HuH-7.5 (cell line): Measurements from ENCODE around the gene ANKRD9.

Source experiments
- DNase-seq: peaks from one replicate; pipeline ENCODE4 v3.0.0; 2011; ENCODE audit warnings: low spot score

Gene ANKRD9

DNA sequence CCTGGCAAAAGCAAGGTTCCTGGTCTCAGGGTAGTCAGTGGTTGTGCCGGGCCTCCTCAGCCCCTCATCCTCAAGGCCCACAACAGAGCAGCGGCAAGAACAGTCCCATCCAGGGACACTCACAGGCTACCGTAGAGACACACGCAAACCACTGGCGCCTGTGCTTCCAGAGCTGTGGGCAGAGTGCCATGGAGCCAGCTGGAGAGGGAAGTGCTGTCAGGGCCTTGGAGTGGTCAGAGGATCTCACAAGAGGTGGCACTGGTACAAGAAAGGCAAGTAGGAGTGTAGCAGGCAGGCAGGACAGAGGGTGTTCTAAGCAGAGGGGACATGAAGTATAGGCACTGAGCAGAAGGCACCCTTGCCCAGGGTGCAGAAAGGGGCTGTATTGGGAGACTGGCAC lies 34.6 kb downstream of the ANKRD9 start:
- DNase-seq, result no peak

DNA sequence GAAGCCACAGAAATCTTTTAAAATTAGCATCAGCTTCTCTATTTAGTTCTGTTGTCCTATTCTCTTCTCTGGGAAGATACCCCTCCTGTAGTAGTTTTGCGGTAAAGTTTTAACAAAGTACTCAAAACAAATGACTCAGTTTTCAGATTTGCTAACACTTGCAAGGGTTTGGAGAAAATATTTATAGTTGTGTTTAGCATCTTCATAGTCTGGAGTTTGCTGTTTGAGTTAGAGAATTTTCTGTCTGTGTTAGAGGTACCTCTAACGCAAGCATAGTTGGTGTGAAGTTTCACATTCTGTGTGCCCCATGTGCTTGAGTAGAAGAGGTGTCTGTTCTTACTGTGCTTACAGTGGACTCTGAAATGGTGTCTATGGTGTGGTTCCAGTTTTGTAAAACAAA lies 36.0 kb downstream of the ANKRD9 start:
- DNase-seq, result no peak

DNA sequence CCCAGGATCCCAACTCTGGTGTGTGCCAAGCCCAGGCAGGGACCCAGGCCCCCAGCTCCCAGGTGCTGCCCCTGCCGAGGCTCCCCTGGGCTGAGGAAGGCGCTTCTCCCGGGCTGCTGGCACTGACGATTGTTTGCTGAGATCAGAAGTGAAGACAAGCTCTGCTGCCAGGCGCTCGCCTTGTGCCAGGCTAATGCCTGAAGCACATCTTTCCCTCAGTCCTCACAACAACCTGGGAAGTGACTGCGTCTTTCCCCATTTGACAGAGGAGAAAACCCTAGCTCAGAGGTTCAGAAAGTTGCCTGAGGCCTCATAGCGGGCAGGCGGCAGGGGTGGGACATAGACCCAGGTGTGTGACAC lies 36.8 kb downstream of the ANKRD9 start:
- no peak for DNase-seq

GRCh38 chr14:102471921-102472790 lies 37.4 kb downstream of the ANKRD9 start:
- DNase-seq, result no peak

DNA sequence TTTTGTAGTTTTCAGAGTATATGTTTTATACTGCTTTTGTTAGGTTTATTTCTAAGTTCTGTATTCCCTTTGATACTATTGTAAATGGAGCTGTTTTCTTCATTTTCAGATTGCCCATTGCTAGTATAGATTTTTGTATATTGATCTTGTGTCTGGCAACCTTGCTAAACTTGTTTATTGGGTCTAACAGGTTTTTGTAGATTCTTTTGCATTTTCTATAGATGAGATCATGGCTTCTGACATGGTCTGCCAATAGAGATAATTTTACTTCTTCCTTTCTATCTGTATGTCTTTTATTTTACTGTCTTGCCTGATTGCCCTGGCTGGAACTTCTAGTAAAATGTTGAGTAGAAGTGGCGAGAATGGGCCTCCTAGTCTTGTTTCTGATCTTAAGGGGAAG lies 40.3 kb downstream of the ANKRD9 start:
- no peak for DNase-seq

GRCh38 chr14:102464846-102465341 lies 44.7 kb downstream of the ANKRD9 start:
- no peak for DNase-seq

DNA sequence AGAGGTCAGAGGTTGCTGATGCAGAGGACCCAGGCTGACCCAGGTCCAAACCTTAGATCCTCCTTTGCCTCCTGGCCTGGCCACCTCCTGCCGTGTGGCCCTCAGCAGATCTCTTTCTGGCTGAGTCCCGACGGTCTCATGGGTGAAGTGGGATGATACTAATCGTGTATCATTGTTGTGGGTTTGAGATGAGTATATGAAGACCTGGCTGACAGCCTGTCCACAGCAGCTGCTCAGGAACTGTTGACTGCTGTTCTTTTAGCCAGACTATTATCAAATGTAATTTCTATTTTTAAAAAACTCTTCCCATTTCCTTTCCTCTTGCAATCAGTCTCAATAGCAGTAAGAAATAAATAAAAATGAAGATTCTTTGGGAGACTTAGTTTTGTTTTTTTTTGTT lies 45.6 kb downstream of the ANKRD9 start:
- no peak for DNase-seq

GRCh38 chr14:102462391-102462790 lies 47.2 kb downstream of the ANKRD9 start:
- no peak for DNase-seq

GRCh38 chr14:102461490-102462338 lies 47.9 kb downstream of the ANKRD9 start:
- DNase-seq, result no peak

GRCh38 chr14:102457509-102457908 lies 52.1 kb downstream of the ANKRD9 start:
- no peak for DNase-seq

DNA sequence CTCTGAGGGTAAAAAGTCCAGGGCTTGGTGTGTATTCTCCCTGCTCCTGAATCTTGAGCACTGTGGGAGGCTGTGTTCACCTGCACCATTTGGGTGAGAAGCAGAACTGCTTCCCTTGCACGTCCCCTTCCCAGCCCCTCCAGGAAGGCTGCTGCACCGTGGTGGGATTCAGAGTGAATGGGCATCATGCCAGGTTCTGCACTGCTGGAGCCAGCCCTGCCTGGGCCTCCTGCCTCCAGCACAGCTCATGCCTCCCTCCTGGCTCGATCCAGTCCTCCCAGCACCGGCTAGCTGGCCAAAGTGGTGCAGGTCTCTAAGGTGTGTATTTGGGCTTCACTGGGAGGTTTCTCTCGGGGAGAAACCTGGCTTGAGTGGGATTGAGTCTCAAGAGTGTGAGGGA lies 54.9 kb downstream of the ANKRD9 start:
- DNase-seq, result no peak

GRCh38 chr14:102452302-102452701 lies 57.3 kb downstream of the ANKRD9 start:
- no peak for DNase-seq
